ENCODE results near the gene GRB7.

- TF ChIP-seq CTCF (IDR thresholded peaks at IDR 0.05 in 8 of 11, conservative IDR thresholded peaks at IDR 0.05 in 3 of 11) (no peak), POLR2AphosphoS5 (IDR thresholded peaks at IDR 0.05) (no peak)
These were observed 1.9 kb upstream of the GRB7 start for GRCh38 chr17:39735882-39736281.

Measured in spleen (tissue), 7 donors.